NB4 (cell line): ENCODE measurements around the gene GPR107.

Experiments
- DNase-seq: peaks from one replicate; pipeline ENCODE4 v3.0.0; 2010; ENCODE audit warnings: low read depth
- H3K4me3 ChIP-seq: one replicate; pipeline ENCODE4 v1.5.1; 2011; ENCODE audit warnings: mild to moderate bottlenecking, low read depth, low read length, moderate library complexity
- MYC ChIP-seq: IDR thresholded peaks from 2 replicates; pipeline ENCODE4 v1.6.1; 2011; ENCODE audit warnings: low read depth, low read length
- POLR2A ChIP-seq: IDR thresholded peaks from 2 replicates; pipeline ENCODE4 v1.6.1; 2011; ENCODE audit warnings: mild to moderate bottlenecking; ENCODE audit not compliant: insufficient read length; ENCODE audit errors: extremely low read depth
- TF ChIP-seq, protein P1 (sequence below): IDR thresholded peaks from 2 replicates; pipeline ENCODE4 v1.6.1; 2011; ENCODE audit warnings: low read depth, low read length
- TF ChIP-seq, protein P2 (sequence below): IDR thresholded peaks from one replicate; pipeline ENCODE4 v1.5.1; 2012; ENCODE audit warnings: low read depth, low read length

Gene GPR107

DNA sequence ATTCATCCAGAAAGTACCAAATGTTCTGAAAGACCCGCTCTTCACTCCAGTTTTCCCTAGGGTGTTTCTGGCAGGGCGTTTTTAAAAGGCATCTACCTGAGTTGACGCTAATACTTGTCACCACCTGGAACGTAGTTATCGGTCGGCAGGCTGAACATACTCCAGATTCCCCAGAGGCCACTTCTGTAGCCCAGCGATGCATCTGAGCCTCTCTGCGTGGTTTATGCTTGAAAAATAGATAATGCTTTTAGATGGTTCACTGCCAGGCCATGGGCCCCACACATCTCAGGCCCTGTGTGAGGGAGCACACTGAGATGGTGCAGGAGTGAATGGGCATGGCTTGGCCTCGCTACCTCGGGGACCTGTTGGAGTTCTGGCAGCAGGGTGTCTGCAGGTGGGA is 85.5 kb downstream of the GPR107 start:
- no peak overlapping the region for H3K4me3 ChIP-seq
- TF ChIP-seq POLR2A (no peak), MYC (no peak)
- TF ChIP-seq, protein P1, sequence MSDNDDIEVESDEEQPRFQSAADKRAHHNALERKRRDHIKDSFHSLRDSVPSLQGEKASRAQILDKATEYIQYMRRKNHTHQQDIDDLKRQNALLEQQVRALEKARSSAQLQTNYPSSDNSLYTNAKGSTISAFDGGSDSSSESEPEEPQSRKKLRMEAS = no peak
- TF ChIP-seq, protein P2, sequence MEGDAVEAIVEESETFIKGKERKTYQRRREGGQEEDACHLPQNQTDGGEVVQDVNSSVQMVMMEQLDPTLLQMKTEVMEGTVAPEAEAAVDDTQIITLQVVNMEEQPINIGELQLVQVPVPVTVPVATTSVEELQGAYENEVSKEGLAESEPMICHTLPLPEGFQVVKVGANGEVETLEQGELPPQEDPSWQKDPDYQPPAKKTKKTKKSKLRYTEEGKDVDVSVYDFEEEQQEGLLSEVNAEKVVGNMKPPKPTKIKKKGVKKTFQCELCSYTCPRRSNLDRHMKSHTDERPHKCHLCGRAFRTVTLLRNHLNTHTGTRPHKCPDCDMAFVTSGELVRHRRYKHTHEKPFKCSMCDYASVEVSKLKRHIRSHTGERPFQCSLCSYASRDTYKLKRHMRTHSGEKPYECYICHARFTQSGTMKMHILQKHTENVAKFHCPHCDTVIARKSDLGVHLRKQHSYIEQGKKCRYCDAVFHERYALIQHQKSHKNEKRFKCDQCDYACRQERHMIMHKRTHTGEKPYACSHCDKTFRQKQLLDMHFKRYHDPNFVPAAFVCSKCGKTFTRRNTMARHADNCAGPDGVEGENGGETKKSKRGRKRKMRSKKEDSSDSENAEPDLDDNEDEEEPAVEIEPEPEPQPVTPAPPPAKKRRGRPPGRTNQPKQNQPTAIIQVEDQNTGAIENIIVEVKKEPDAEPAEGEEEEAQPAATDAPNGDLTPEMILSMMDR = no peak
- no peak for DNase-seq

DNA sequence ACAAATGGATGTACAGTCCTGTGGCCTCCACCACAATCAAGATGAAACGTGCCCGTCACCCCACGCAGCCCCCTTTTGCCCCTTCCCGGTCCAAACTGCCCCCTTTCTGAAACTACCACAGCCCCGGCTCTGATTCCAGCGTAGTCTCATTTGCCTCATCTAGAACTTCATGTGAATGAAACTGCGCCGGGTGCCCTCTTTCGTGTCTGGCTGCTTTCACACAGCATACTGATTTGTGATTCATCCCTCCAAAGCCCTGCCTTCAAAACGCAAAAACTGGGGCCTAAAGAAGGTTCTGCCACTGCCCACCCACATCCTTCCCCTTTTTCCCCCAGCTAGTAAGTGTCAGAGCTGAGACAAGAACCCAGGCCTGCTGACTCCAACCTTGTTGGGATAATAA is 87.0 kb downstream of the GPR107 start:
- H3K4me3 ChIP-seq = no peak overlapping the region
- peak; percentile 84 for DNase-seq
- TF ChIP-seq MYC (no peak), POLR2A (no peak)
- TF ChIP-seq, protein P1 = no peak
- TF ChIP-seq, protein P2 = no peak

DNA sequence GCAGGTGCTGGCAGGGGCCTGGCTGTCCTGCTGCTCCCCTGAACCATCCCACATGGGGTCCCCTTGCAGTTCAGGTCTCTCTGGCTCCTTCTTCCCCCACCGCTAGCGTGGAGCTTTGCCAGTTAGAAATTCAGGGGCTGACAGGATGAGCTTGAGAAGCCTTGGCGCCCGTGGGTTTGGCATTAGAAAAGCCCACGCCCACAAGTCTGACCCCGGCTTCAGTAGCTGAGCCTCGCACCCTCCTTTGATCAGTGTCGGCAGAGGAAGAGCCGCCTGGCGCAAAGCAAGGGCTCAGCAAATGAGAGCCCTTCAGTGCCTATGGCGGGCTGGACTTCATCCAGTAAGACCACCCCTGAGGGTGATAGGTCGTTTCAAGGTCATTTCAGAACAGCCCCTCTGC is 88.3 kb downstream of the GPR107 start:
- TF ChIP-seq MYC (no peak), POLR2A (no peak)
- TF ChIP-seq, protein P2 = no peak
- TF ChIP-seq, protein P1 = no peak
- H3K4me3 ChIP-seq = no peak overlapping the region
- no peak for DNase-seq

DNA sequence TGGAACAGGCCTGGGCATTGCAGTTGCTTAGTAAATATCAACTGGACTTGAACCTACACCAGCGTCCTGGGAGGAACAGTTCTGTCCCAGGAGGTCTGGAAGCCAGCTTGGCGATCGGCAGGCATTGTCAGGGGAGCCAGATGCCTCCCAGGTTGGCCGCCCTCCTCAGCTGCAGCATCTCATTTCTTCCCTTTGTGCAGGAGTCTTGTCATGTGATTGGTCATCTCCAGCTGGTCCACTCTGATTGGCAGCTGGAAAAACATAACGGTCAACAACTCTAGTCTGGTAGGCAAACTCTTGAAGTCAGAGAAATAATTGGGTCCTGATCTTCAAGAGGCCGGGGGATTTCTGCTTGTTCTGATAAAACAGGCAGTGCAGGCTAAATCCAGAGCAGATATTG is 88.9 kb downstream of the GPR107 start:
- DNase-seq = no peak
- H3K4me3 ChIP-seq = no peak overlapping the region
- no peak for TF ChIP-seq MYC
- TF ChIP-seq POLR2A = no peak
- TF ChIP-seq, protein P2 = no peak
- TF ChIP-seq, protein P1 = no peak

DNA sequence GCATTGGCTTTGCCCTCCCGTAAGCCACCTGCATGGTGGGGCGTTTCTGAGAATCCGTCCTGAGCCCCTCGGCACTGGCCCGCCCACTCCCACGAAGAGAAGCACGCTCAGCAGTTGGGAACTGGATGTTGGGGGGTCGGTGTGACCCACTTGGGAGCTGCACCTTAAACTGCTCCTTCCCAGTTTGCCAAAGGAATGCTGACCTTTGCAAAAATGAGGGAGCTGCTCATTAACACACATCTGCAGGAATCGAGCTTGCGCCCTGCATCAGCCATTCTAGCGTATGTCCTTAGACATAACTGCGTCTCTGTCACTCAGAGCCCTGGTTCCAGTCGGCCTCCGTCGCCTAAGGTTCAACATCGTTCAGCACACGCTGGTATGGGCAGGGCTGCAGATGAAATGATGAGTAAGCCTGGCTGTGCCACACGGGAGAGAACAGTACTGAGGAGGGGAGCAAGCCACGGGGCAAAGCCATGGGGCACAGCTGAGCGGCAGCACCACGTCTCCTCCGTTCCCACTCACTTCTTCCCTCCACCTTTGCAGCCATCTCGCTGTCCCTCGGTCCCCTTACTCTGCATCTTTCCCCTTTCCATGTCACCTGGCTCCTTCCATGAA is 89.7 kb downstream of the GPR107 start:
- no peak overlapping the region for H3K4me3 ChIP-seq
- DNase-seq = no peak
- TF ChIP-seq, protein P1 = no peak

DNA sequence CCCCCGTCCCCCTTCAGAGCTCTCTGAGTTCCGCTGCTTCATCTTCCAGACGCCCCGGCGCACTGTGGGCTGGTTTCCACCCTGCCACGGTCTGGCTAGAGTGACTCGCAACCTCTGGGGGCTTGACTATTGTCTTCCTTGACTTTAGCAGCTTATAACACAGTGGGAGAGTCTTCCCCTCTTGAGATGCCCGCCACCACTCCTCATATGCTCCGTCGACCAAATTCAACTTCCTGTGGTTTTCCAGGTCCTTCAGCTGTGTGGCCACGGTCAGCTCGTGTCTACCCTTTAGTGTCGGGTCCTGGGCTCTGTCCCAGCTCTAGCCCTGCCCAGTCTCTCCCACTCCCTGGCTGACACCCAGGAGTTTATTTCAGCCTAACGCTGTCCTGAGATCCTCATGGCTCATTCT is 90.3 kb downstream of the GPR107 start:
- TF ChIP-seq POLR2A (no peak), MYC (no peak)
- TF ChIP-seq, protein P1 = no peak
- TF ChIP-seq, protein P2 = no peak
- peak; percentile 66 for DNase-seq
- H3K4me3 ChIP-seq = no peak overlapping the region
